Stimulated activated CD4-positive, alpha-beta T cell treated with anti-CD3 and anti-CD28 coated beads, Interleukin-2, amount 100 ng/mL, for 24 hours (primary cell): ENCODE results near the gene KCTD2.
"Not testable (repeated sequence)": the region's sequence is repeated elsewhere in the genome, so short reads cannot be mapped to it uniquely, and the experiment has no call there.

ENCODE experiments used
- DNase-seq, 2 donors: peaks; one replicate each; pipeline ENCODE4 v3.0.0-alpha.2; 2020

The KCTD2 gene, protein sequence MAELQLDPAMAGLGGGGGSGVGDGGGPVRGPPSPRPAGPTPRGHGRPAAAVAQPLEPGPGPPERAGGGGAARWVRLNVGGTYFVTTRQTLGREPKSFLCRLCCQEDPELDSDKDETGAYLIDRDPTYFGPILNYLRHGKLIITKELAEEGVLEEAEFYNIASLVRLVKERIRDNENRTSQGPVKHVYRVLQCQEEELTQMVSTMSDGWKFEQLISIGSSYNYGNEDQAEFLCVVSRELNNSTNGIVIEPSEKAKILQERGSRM

DNA sequence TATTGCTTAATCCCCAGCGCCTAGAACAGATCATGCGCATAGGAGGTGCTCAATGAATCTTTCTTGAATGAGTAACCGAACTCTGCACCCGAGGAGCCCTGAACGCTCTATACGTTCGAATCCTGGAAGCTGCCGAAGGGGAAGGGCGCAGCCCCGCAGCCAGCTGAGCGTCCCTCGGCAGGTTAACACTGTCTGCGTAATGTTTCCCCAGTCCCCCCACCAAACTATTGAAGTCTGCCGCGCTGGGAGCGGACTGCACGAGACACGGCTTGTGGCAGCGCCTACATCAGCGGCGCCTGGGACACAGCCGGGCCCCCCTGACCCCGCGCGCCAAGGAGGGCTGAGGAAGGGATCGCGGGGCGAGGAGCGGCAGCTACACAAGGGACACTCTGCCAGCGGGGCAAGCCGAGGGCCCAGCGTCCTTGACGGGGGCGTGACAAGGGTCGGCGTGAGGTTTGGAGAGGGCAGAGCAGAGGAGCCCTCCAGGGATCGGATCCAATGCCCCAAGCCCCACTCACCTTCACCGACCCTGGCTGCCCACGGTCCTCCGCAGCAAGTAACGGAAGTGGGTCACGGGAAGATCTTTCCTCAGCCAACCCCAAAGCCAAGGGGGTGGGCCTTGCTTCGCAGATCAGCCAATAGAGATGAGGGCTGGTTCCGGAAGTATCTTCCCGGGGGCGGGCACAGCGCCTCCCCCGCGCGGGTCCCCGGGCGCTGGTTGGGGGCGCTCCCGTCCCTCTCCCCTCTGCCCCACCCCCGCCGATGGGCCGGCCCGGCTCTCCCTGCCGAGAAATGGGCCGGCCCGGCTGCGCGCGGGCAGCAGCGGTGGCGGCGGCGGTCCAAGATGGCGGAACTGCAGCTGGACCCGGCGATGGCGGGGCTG lies at the start of gene KCTD2, which contains the start of gene ATP5PD:
TSS of gene KCTD2 (plus strand) at position 819 of the 883 bp plus-strand sequence. CDS start at position 845, 26 bp downstream.
TSS of gene ATP5PD (minus strand) at position 563 of the 883 bp plus-strand sequence. CDS start 4,319 bp downstream, outside the sequence.
- DNase-seq: peak; percentile 96

DNA sequence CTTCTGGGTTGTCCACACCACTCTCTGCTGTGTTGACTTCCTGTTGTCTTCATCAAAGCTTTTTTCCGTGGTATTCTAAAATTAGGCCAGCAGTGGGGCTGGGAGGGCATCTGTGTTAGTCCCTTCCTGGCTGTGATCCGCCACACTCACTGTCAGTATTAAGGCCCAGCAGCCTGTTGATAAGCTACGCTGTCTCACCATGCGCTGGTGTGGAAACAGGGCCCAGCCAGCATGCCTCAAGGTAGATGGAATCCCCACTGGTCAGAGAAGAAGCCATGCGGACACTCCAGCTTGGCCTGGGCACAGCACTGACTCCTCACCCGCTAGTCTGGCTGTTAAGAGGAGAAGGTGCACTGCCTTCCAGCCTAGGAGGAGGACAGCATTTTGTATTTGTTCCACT lies 48.2 kb upstream of the KCTD2 start:
- no peak for DNase-seq

GRCh38 chr17:74999523-74999922 lies 47.5 kb upstream of the KCTD2 start:
- no peak for DNase-seq

GRCh38 chr17:75001915-75002843 lies 44.8 kb upstream of the KCTD2 start:
- no peak for DNase-seq

- DNase-seq: no peak
Measured at GRCh38 chr17:75003070-75003956, 43.7 kb upstream of the KCTD2 start.

DNA sequence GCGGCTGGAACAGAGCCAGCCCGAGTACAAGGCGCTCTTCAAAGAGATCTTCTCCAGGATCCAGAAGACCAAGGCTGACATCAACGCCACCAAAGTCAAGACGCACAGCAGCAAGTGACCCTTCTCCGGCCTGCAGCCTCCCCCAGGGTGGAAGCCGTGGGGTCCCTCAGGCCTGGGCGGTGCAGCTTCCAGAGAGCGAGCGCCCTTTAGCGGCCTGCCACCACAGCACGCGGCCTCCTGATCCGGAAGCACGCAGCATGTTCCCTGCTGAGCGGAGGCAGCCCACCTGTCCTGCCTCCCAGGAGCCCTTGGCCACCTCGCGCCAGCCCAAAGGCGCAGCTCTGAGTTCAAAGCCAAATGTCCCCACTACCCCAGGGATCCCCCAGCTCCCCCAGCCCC lies 43.1 kb upstream of the KCTD2 start:
- DNase-seq: no peak

GRCh38 chr17:75004371-75004770 lies 42.7 kb upstream of the KCTD2 start:
- no peak for DNase-seq

DNA sequence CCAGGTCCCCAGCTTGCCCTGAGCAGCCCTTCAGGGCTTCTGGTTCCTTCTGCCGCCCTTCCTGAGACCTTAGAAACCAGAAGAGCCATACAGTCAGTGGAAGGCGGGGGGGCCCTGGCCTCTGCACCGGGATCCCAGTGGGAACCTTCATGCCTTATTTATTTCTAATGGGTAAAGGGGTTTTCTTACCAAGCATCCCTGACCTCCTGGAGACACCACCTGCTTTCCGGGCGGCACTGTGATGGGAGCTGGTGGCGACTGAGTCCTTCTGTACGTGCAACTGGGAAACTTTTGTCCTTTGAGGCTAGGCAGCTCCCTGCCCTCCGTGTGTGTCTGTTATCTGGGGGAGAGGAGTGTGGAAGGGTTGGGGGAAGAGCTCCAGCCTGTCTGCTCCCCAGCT lies 41.7 kb upstream of the KCTD2 start:
- DNase-seq: no peak

DNA sequence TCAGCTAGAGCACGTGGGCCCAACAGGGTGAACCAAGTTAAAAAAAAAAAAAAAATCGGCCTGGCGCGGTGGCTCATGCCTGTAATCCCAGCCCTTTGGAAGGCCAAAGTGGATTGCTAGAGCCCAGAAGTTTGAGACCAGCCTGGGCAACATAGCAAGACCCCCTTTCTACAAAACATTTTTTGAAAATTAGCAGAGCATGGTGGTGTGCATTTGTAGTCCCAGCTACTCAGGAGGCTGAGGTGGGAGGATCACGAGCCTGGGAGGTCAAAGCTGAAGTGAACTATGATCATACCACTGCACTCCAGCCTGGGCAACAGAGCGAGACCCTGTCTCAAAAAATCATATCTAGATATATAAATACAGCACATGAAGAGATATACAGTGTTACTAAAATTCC lies 40.9 kb upstream of the KCTD2 start:
- not testable (repeated sequence) for DNase-seq

GRCh38 chr17:75006653-75007052 lies 40.4 kb upstream of the KCTD2 start:
- DNase-seq: no peak

GRCh38 chr17:75008373-75008772 lies 38.7 kb upstream of the KCTD2 start:
- no peak for DNase-seq

DNA sequence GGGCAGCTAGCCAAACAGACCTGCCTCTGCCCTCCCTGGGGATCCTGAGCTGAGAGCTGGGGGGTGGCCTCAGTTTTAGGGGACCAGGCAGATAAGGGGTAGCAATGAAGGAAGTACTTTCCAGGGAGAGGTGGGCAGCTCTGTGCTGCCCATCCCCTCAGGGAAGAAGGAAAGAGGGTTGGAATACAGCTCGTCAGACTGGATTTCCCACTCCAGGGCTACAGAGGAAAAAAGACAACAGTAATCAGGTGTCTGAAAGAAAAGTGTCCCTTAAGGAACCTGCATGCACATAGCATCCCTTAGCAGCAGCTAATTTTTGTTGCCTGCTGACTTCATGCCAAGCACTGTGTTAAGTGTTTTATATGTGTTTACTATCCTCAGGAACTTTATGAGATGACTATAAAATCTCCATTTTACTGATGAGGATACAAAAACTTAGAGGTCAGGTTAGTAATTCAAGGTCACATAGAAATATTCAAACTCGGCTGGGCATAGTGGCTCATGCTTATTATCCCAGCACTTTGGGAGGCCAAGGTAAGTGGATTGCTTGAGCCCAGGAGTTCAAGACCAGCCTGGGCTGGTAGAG lies 37.8 kb upstream of the KCTD2 start:
- no peak for DNase-seq

- no peak for DNase-seq
Measured at GRCh38 chr17:75010683-75011400, 36.2 kb upstream of the KCTD2 start.

DNA sequence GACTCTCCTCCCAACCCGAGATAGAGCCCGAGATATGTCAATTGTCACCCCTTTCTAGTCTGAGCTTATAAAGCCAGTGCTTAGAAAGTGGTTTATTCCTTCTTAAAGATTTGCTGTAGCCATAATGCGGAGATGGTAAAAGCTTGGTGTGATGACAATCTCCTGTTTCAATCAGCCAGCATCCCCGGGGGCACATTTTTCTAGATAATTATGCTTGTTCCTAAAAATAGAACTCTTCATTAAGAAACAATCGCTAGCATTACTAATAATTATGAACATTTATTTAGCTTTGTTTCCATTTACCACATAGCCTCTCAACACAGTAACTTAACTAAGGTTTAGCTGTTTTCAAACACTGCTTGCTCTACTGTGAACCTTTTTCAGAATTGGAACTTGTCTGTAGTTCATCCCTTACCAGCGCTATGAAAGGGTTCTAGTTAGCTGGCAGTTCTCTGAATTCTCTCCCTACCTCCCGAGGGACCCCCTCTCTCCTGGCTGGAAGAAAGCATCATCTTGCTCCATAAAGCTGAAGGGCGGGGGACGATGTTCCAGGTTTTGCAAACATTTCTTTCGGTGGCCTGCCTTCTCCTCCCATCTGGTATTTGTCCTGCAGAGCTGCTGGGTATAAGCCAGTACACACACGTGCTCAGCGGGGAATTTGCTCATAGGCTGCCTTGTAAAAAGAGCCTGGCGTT lies 35.5 kb upstream of the KCTD2 start:
- DNase-seq: no peak

- DNase-seq: no peak
Measured at GRCh38 chr17:75012096-75012345, 35.0 kb upstream of the KCTD2 start.

- DNase-seq: peak; percentile 83 to 86
Measured at GRCh38 chr17:75012346-75013091, 34.5 kb upstream of the KCTD2 start, which contains the start of gene MRPL58. Gene MRPL58 (plus strand): TSS chr17:75012670. CDS start chr17:75012687, 17 bp downstream.

DNA sequence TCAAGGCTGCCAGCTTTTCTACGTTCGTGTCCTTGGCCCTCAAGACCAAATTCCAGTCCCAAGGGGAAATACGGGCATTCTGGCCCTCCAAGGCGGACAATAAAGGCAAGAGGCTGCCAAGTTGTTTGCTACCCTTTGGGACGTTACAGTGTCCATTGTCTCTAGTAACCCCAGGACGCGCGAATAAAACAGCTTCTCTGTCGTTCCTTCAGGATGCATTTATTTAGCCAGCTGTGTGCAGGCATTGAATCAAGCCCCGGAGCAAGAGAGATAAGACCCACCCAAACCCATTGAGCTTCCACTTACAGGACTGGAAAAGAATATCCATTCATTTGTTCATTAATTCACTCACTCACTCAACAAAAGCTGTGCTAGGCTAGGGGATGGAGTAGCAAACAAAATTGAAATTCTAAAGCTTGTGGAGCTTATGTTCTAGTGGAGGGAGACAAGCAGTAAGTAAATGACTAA lies 33.9 kb upstream of the KCTD2 start:
- no peak for DNase-seq

DNA sequence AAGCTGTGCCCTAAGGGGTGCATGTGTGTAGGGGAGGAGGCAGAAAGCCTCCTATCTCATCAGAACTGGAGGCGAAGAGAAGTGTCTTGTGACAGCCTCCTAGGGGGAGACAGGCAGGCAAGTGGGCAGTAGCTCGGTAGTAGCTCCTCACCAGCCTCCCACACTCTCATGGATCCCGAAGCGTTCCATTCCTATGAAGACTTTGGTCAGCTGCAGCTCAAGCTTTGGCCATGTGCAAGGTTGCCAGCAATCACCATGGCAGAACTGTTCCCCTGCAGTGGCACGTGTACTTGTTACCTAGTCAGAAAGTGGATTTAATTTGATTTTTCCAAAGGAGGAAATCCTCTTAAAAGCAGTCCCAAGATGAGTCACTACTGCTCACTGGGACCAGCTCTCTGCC lies 27.9 kb upstream of the KCTD2 start:
- no peak for DNase-seq

DNA sequence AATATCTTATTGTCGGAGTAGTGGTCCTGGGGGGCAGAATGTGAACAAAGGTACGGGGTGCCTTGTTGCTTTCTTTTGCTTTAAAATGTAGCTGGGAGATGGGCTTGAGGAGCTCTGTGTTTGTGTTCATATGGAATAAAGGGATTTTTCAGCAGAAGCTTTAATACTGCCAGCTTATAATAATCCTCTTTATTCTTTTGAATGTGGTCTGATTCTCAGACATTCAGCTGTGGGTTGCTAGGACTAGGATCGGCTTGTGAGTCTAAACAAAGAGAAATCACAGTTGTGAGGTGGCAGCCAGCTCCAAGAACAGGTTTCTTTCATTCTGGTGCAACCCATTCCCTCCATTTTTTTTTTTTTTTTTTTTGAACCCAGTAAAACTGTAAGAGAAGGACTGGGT lies 27.3 kb upstream of the KCTD2 start:
- no peak for DNase-seq
